ENCODE measurements around the gene PTTG1IP.
A peak's percentile ranks its signal among the peaks of the same experiment; 100 is the strongest.
"Not testable (repeated sequence)": the region's sequence is repeated elsewhere in the genome, so short reads cannot be mapped to it uniquely, and the experiment has no call there.

PTTG1IP gene

GRCh38 chr21:44883250-44883649 lies 9.8 kb upstream of the PTTG1IP start:
- no peak overlapping the region for H4K91ac ChIP-seq (ENCODE audit: low read length)
- no peak overlapping the region for H2BK12ac ChIP-seq (ENCODE audit: low read length in 2 of 2)
- no peak overlapping the region for H3K27ac ChIP-seq (ENCODE audit: low read length, poor library complexity, severe bottlenecking)
- H2AK5ac ChIP-seq (ENCODE audit: low read length, severe bottlenecking) = no peak overlapping the region
- no peak overlapping the region for H3K18ac ChIP-seq (ENCODE audit: low read depth in 1 of 2, low read length in 2 of 2)
- no peak overlapping the region for H3K4ac ChIP-seq (ENCODE audit: low read depth in 1 of 2, low read length in 2 of 2)
- 93% methylated on average over 11 of the region's 11 CpGs for whole genome bisulfite sequencing
- H3K9me3 ChIP-seq (ENCODE audit: control insufficient read depth, low read length) = no peaks in the 10 kb centered on the region
- H3K4me2 ChIP-seq (ENCODE audit: low read length, poor library complexity, severe bottlenecking) = no peak overlapping the region
- H3K4me3 ChIP-seq (ENCODE audit: insufficient read depth in 1 of 2, low read depth in 1 of 2, low read length in 2 of 2) = no peak overlapping the region
- no peak overlapping the region for H3K23ac ChIP-seq (ENCODE audit: low read length in 2 of 2)
- H3K9ac ChIP-seq (ENCODE audit: low read length) = no peak overlapping the region
- H3K79me1 ChIP-seq (replicated peaks; ENCODE audit: low read length, poor library complexity, severe bottlenecking) = no peaks in the 10 kb centered on the region
- H2BK15ac ChIP-seq (ENCODE audit: low read depth, poor library complexity, severe bottlenecking) = no peak overlapping the region
- H3K4me1 ChIP-seq (ENCODE audit: control insufficient read depth, insufficient read depth, low read depth, low read length) = peaks cover 9% of the 10 kb centered on the region
- H3K14ac ChIP-seq (ENCODE audit: low read length in 2 of 2) = no peak overlapping the region
- no peak overlapping the region for H4K8ac ChIP-seq (ENCODE audit: low read length)
- no peak overlapping the region for H2AFZ ChIP-seq (ENCODE audit: low read depth, low read length)
- H3K27me3 ChIP-seq (ENCODE audit: control insufficient read depth in 1 of 2, insufficient read depth in 1 of 2, low read length in 2 of 2) = peaks cover 16 to 32% of the 10 kb centered on the region in 2 experiments
- no peak for DNase-seq
- peaks cover 0 to 4% of the 10 kb centered on the region in 2 experiments for H3K36me3 ChIP-seq (ENCODE audit: control insufficient read depth in 1 of 2, insufficient read depth in 2 of 2, low read depth in 1 of 2, low read length in 2 of 2)
- H2BK120ac ChIP-seq (ENCODE audit: low read depth, low read length) = no peak overlapping the region
- H2BK5ac ChIP-seq (ENCODE audit: low read depth, low read length, poor library complexity, severe bottlenecking) = no peak overlapping the region

- peak overlapping the region in 1 of 2 experiments; percentile 56 for H2BK12ac ChIP-seq (ENCODE audit: low read length in 2 of 2)
- H3K36me3 ChIP-seq (ENCODE audit: control insufficient read depth in 1 of 2, insufficient read depth in 2 of 2, low read depth in 1 of 2, low read length in 2 of 2) = peaks cover 0 to 4% of the 10 kb centered on the region in 2 experiments
- H3K4me1 ChIP-seq (ENCODE audit: control insufficient read depth, insufficient read depth, low read depth, low read length) = peaks cover 9% of the 10 kb centered on the region
- H3K18ac ChIP-seq (ENCODE audit: low read depth in 1 of 2, low read length in 2 of 2) = no peak overlapping the region
- H3K9ac ChIP-seq (ENCODE audit: low read length) = no peak overlapping the region
- peak overlapping the region in 1 of 2 experiments; percentile 35 for H3K14ac ChIP-seq (ENCODE audit: low read length in 2 of 2)
- peak overlapping the region in 1 of 2 experiments; percentile 9 for H3K23ac ChIP-seq (ENCODE audit: low read length in 2 of 2)
- H2BK120ac ChIP-seq (ENCODE audit: low read depth, low read length) = no peak overlapping the region
- no peak overlapping the region for H2AK5ac ChIP-seq (ENCODE audit: low read length, severe bottlenecking)
- H3K4me2 ChIP-seq (ENCODE audit: low read length, poor library complexity, severe bottlenecking) = peak overlapping the region; percentile 58
- H4K91ac ChIP-seq (ENCODE audit: low read length) = no peak overlapping the region
- no peaks in the 10 kb centered on the region for H3K9me3 ChIP-seq (ENCODE audit: control insufficient read depth, low read length)
- 76% methylated on average over 6 of the region's 6 CpGs for WGBS
- H3K4ac ChIP-seq (ENCODE audit: low read depth in 1 of 2, low read length in 2 of 2) = no peak overlapping the region
- H3K27me3 ChIP-seq (ENCODE audit: control insufficient read depth in 1 of 2, insufficient read depth in 1 of 2, low read length in 2 of 2) = peaks cover 7 to 18% of the 10 kb centered on the region in 2 experiments
- peak; percentile 75 for DNase-seq
- no peak overlapping the region for H2BK5ac ChIP-seq (ENCODE audit: low read depth, low read length, poor library complexity, severe bottlenecking)
- H4K8ac ChIP-seq (ENCODE audit: low read length) = no peak overlapping the region
- H3K4me3 ChIP-seq (ENCODE audit: insufficient read depth in 1 of 2, low read depth in 1 of 2, low read length in 2 of 2) = no peak overlapping the region
- no peaks in the 10 kb centered on the region for H3K79me1 ChIP-seq (replicated peaks; ENCODE audit: low read length, poor library complexity, severe bottlenecking)
- H2AFZ ChIP-seq (ENCODE audit: low read depth, low read length) = no peak overlapping the region
- H2BK15ac ChIP-seq (ENCODE audit: low read depth, poor library complexity, severe bottlenecking) = peak overlapping the region; percentile 32
- peak overlapping the region; percentile 66 for H3K27ac ChIP-seq (ENCODE audit: low read length, poor library complexity, severe bottlenecking)
Observed at GRCh38 chr21:44881198-44881872, 7.8 kb upstream of the PTTG1IP start.

- Histone ChIP-seq H3K36me3 (ENCODE audit: control insufficient read depth in 1 of 2, insufficient read depth in 2 of 2, low read depth in 1 of 2, low read length in 2 of 2) (peaks cover 0 to 4% of the 10 kb centered on the region in 2 experiments), H2BK120ac (ENCODE audit: low read depth, low read length) (no peak overlapping the region), H2BK12ac (ENCODE audit: low read length in 2 of 2) (no peak overlapping the region), H2BK15ac (ENCODE audit: low read depth, poor library complexity, severe bottlenecking) (no peak overlapping the region), H2BK5ac (ENCODE audit: low read depth, low read length, poor library complexity, severe bottlenecking) (no peak overlapping the region), H3K27ac (ENCODE audit: low read length, poor library complexity, severe bottlenecking) (peak overlapping the region; percentile 66), H3K4me1 (ENCODE audit: control insufficient read depth, insufficient read depth, low read depth, low read length) (peaks cover 9% of the 10 kb centered on the region), H3K18ac (ENCODE audit: low read depth in 1 of 2, low read length in 2 of 2) (no peak overlapping the region), H2AFZ (ENCODE audit: low read depth, low read length) (no peak overlapping the region), H2AK5ac (ENCODE audit: low read length, severe bottlenecking) (no peak overlapping the region), H3K4me2 (ENCODE audit: low read length, poor library complexity, severe bottlenecking) (peak overlapping the region; percentile 58), H4K91ac (ENCODE audit: low read length) (no peak overlapping the region), H3K23ac (ENCODE audit: low read length in 2 of 2) (no peak overlapping the region), H3K4ac (ENCODE audit: low read depth in 1 of 2, low read length in 2 of 2) (no peak overlapping the region), H3K9ac (ENCODE audit: low read length) (no peak overlapping the region), H3K9me3 (ENCODE audit: control insufficient read depth, low read length) (no peaks in the 10 kb centered on the region), H3K4me3 (ENCODE audit: insufficient read depth in 1 of 2, low read depth in 1 of 2, low read length in 2 of 2) (no peak overlapping the region), H3K14ac (ENCODE audit: low read length in 2 of 2) (no peak overlapping the region), H3K27me3 (ENCODE audit: control insufficient read depth in 1 of 2, insufficient read depth in 1 of 2, low read length in 2 of 2) (peaks cover 7 to 13% of the 10 kb centered on the region in 2 experiments), H3K79me1 (replicated peaks; ENCODE audit: low read length, poor library complexity, severe bottlenecking) (no peaks in the 10 kb centered on the region), H4K8ac (ENCODE audit: low read length) (no peak overlapping the region)
- no peak for DNase-seq
- 51% methylated on average over 7 of the region's 8 CpGs for WGBS
Observed at GRCh38 chr21:44880405-44881197, 7.1 kb upstream of the PTTG1IP start.

DNA sequence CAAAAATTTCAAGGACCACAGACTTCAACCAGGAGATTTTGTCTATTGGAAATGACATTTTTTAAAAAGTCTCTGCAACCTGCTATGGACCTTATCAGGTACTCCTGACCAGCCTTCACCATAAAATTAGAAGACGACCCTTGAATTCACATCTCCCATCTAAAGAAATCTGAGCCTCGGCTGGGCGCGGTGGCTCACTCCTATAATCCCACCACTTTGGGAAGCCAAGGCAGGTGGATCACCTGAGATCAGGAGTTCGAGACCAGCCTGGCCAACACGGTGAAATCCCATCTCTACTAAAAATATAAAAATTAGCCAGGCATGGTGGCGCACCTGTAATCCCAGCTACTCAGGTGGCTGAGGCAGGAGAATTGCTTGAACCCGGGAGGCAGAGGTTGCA lies 5.7 kb upstream of the PTTG1IP start:
- not testable (repeated sequence) for H2AFZ ChIP-seq (ENCODE audit: low read depth, low read length); H4K91ac ChIP-seq (ENCODE audit: low read length); H3K9me3 ChIP-seq (ENCODE audit: control insufficient read depth, low read length); H3K18ac ChIP-seq (ENCODE audit: low read depth in 1 of 2, low read length in 2 of 2); H3K36me3 ChIP-seq (ENCODE audit: control insufficient read depth in 1 of 2, insufficient read depth in 2 of 2, low read depth in 1 of 2, low read length in 2 of 2); H3K14ac ChIP-seq (ENCODE audit: low read length in 2 of 2); H2AK5ac ChIP-seq (ENCODE audit: low read length, severe bottlenecking); H2BK5ac ChIP-seq (ENCODE audit: low read depth, low read length, poor library complexity, severe bottlenecking); H3K9ac ChIP-seq (ENCODE audit: low read length); H3K27ac ChIP-seq (ENCODE audit: low read length, poor library complexity, severe bottlenecking); H3K4me2 ChIP-seq (ENCODE audit: low read length, poor library complexity, severe bottlenecking); H3K79me1 ChIP-seq (replicated peaks; ENCODE audit: low read length, poor library complexity, severe bottlenecking); H2BK120ac ChIP-seq (ENCODE audit: low read depth, low read length); H4K8ac ChIP-seq (ENCODE audit: low read length); H2BK12ac ChIP-seq (ENCODE audit: low read length in 2 of 2); H3K27me3 ChIP-seq (ENCODE audit: control insufficient read depth in 1 of 2, insufficient read depth in 1 of 2, low read length in 2 of 2); H3K4me3 ChIP-seq (ENCODE audit: insufficient read depth in 1 of 2, low read depth in 1 of 2, low read length in 2 of 2); H3K23ac ChIP-seq (ENCODE audit: low read length in 2 of 2); H3K4ac ChIP-seq (ENCODE audit: low read depth in 1 of 2, low read length in 2 of 2); H2BK15ac ChIP-seq (ENCODE audit: low read depth, poor library complexity, severe bottlenecking); DNase-seq
- H3K4me1 ChIP-seq (ENCODE audit: control insufficient read depth, insufficient read depth, low read depth, low read length) = peaks cover 16% of the 10 kb centered on the region
- 98% methylated on average over 8 of the region's 8 CpGs for WGBS
